Fibroblast of lung (primary cell): Measurements from ENCODE around the gene MAST3. TPM values are rescaled to one million over a fixed set of nuclear protein-coding genes. Genes with fewer than 3 reads are reported as not detected.

Experiments
- DNase-seq, 2 donors: peaks; one replicate each; pipeline versions ENCODE4 v3.0.0 to v3.0.0-alpha.2; 2010; ENCODE audit warnings: low read depth in 2 of 2
- H2AFZ ChIP-seq: 2 replicates; pipeline ENCODE4 v1.5.1; 2012; ENCODE audit warnings: low read length, control low read depth, inconsistent platforms
- H3K27ac ChIP-seq: 2 replicates; pipeline ENCODE4 v1.5.1; 2011; ENCODE audit warnings: low read length, control low read depth; ENCODE audit not compliant: insufficient read depth
- H3K27me3 ChIP-seq: 2 replicates; pipeline ENCODE4 v1.5.1; 2011; ENCODE audit warnings: mild to moderate bottlenecking, low read length; ENCODE audit not compliant: control insufficient read depth, insufficient read depth
- H3K36me3 ChIP-seq: 2 replicates; pipeline ENCODE4 v1.5.1; 2011; ENCODE audit warnings: low read length; ENCODE audit not compliant: control insufficient read depth, insufficient read depth
- H3K4me1 ChIP-seq: 2 replicates; pipeline ENCODE4 v1.5.1; 2011; ENCODE audit warnings: low read length; ENCODE audit not compliant: control insufficient read depth, insufficient read depth; ENCODE audit errors: extremely low read depth
- H3K4me2 ChIP-seq: 2 replicates; pipeline ENCODE4 v1.5.1; 2011; ENCODE audit warnings: low read length, control low read depth; ENCODE audit not compliant: insufficient read depth; ENCODE audit errors: extremely low read depth
- H3K4me3 ChIP-seq, 4 experiments: fragments of 200-600 bp in 1 of 4; sonication (generic) in 1 of 4; replicated peaks in 1 of 4; 2 replicates each; pipeline ENCODE4 v1.5.1; 2011 to 2016; ENCODE audit warnings: low read length in 4 of 4, low read depth in 3 of 4, mild to moderate bottlenecking in 3 of 4, control low read depth in 2 of 4, inconsistent platforms in 1 of 4, mixed read lengths in 1 of 4; ENCODE audit not compliant: insufficient read depth in 1 of 4; ENCODE audit errors: control extremely low read depth in 1 of 4
- H3K79me2 ChIP-seq: 2 replicates; pipeline ENCODE4 v1.5.1; 2012; ENCODE audit warnings: mild to moderate bottlenecking, low read length, inconsistent platforms; ENCODE audit not compliant: control insufficient read depth, insufficient read depth
- H3K9ac ChIP-seq: 2 replicates; pipeline ENCODE4 v1.5.1; 2011; ENCODE audit warnings: mild to moderate bottlenecking, low read length, control low read depth; ENCODE audit not compliant: insufficient read depth
- H3K9me3 ChIP-seq: 2 replicates; pipeline ENCODE4 v1.5.1; 2012; ENCODE audit warnings: low read depth, low read length; ENCODE audit not compliant: control insufficient read depth, insufficient read depth
- H4K20me1 ChIP-seq: 2 replicates; pipeline ENCODE4 v1.5.1; 2011; ENCODE audit warnings: low read length; ENCODE audit not compliant: control insufficient read depth, insufficient read depth; ENCODE audit errors: extremely low read depth
- CTCF ChIP-seq, 2 donors: IDR thresholded peaks in 1 of 2; conservative IDR thresholded peaks in 1 of 2; 1 replicate in 1 of 2; 2 replicates in 1 of 2; pipeline ENCODE4 v1.5.1; 2011 to 2012; ENCODE audit warnings: low read length in 2 of 2, control low read depth in 1 of 2, inconsistent platforms in 1 of 2, low read depth in 1 of 2, mild to moderate bottlenecking in 1 of 2
- EZH2 ChIP-seq: IDR thresholded peaks from 2 replicates; pipeline ENCODE4 v1.5.1; 2012; ENCODE audit warnings: low read length, control low read depth, mild to moderate bottlenecking; ENCODE audit errors: missing control alignments
- polyA plus RNA-seq, 2 donors: library from polyadenylated mRNA; depleted of rRNA in 1 of 2; stranded (reverse) in 1 of 2; unstranded in 1 of 2; fragments of >200 nt; gene quantifications; 2 replicates each; pipeline ENCODE4 v1.2.1, GENCODE V29; 2011 to 2012; ENCODE audit warnings: missing spikeins in 1 of 2
- total RNA-seq: library from RNA; depleted of rRNA; stranded (reverse); fragments of >200 nt; gene quantifications from 2 replicates; pipeline ENCODE4 v1.2.1, GENCODE V29; 2014

Gene MAST3
- total and polyA plus RNA-seq, 2 donors (not counting 1 experiment from before 2014, with no cell fraction given) = 2.0 to 4.1 TPM

DNA sequence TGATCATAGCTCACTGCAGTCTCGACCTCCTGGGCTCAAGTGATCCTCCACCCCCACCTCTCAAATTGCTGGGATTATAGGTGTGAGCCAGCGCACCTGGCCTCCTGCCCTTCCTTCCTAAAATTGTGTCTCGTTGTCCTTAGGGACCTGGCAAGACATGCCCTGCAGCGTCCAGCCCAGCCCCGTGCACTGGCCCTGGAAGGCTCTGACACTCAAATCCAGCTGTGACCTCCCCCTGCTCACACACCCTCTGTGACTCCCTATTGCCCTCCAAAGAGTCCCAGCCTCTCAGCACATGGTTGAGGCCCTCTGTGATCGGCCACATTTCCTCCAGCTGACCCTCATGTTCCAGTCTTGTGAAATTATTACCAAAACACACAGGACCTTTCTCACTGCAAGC, 100.4 kb downstream of the MAST3 start:
- Histone ChIP-seq H3K27me3 (no peaks in the 10 kb centered on the region), H3K36me3 (peaks cover 14% of the 10 kb centered on the region), H3K9me3 (no peaks in the 10 kb centered on the region), H3K4me2 (no peak overlapping the region), H3K79me2 (peaks cover 5% of the 10 kb centered on the region), H2AFZ (no peak overlapping the region), H3K9ac (no peak overlapping the region), H3K4me1 (no peaks in the 10 kb centered on the region), H3K27ac (no peak overlapping the region), H4K20me1 (no peaks in the 10 kb centered on the region), H3K4me3 (no peak overlapping the region)
- no peak for TF ChIP-seq CTCF (conservative IDR thresholded peaks at IDR 0.05 in 1 of 2, IDR thresholded peaks at IDR 0.05 in 1 of 2; ENCODE audit: low read depth in 1 of 2, low read length in 2 of 2)
- no peak for TF ChIP-seq EZH2
- no peak for DNase-seq

GRCh38 chr19:18198374-18198773, 100.8 kb downstream of the MAST3 start:
- H3K9me3 ChIP-seq = no peaks in the 10 kb centered on the region
- no peaks in the 10 kb centered on the region for H4K20me1 ChIP-seq
- H3K36me3 ChIP-seq = peaks cover 14% of the 10 kb centered on the region
- H3K9ac ChIP-seq = no peak overlapping the region
- H3K27me3 ChIP-seq = no peaks in the 10 kb centered on the region
- peaks cover 10% of the 10 kb centered on the region for H3K79me2 ChIP-seq
- H2AFZ ChIP-seq = no peak overlapping the region
- H3K27ac ChIP-seq = no peak overlapping the region
- no peak overlapping the region for H3K4me2 ChIP-seq
- H3K4me3 ChIP-seq = no peak overlapping the region
- TF ChIP-seq CTCF (conservative IDR thresholded peaks at IDR 0.05 in 1 of 2, IDR thresholded peaks at IDR 0.05 in 1 of 2; ENCODE audit: low read depth in 1 of 2, low read length in 2 of 2) (no peak), EZH2 (no peak)
- H3K4me1 ChIP-seq = peaks cover 3% of the 10 kb centered on the region
- no peak for DNase-seq

Other genes with a start within 250 kb of the MAST3 start
- 1.2 and 1.3 TPM in 2 replicates for gene JAK3, start 249.8 kb upstream of the MAST3 start, total RNA-seq
- gene JAK3, start 249.8 kb upstream of the MAST3 start, polyA plus RNA-seq = 0.26 and 1.1 TPM in 2 replicates
- 1,148 and 1,427 TPM in 2 replicates for gene RPL18A, start 237.9 kb upstream of the MAST3 start, total RNA-seq
- gene RPL18A, start 237.9 kb upstream of the MAST3 start, polyA plus RNA-seq = 891 and 971 TPM in 2 replicates
- gene SLC5A5, start 225.8 kb upstream of the MAST3 start, total RNA-seq = not detected in 2 replicates
- not detected in 2 replicates for gene SLC5A5, start 225.8 kb upstream of the MAST3 start, polyA plus RNA-seq
- 31.1 and 37.2 TPM in 2 replicates for gene CCDC124, start 164.8 kb upstream of the MAST3 start, total RNA-seq
- gene CCDC124, start 164.8 kb upstream of the MAST3 start, polyA plus RNA-seq = 44.3 and 54.0 TPM in 2 replicates
- under 0.01 TPM in 2 replicates for gene KCNN1, start 130.7 kb upstream of the MAST3 start, total RNA-seq
- gene KCNN1, start 130.7 kb upstream of the MAST3 start, polyA plus RNA-seq = not detected in 2 replicates
- 3.9 and 9.1 TPM in 2 replicates for gene ARRDC2, start 89.6 kb upstream of the MAST3 start, total RNA-seq
- 2.1 and 3.0 TPM in 2 replicates for gene ARRDC2, start 89.6 kb upstream of the MAST3 start, polyA plus RNA-seq
- under 0.01 and 0.50 TPM in 2 replicates for gene IL12RB1, start 10.8 kb upstream of the MAST3 start, total RNA-seq
- 0.06 and 0.75 TPM in 2 replicates for gene IL12RB1, start 10.8 kb upstream of the MAST3 start, polyA plus RNA-seq
- 10.1 and 11.3 TPM in 2 replicates for gene PIK3R2, start 55.4 kb downstream of the MAST3 start, total RNA-seq
- gene PIK3R2, start 55.4 kb downstream of the MAST3 start, polyA plus RNA-seq = 18.4 and 29.5 TPM in 2 replicates
- 3.1 and 8.8 TPM in 2 replicates for gene IFI30, start 76.0 kb downstream of the MAST3 start, total RNA-seq
- gene IFI30, start 76.0 kb downstream of the MAST3 start, polyA plus RNA-seq = 15.8 and 50.9 TPM in 2 replicates
- gene MPV17L2, start 95.4 kb downstream of the MAST3 start, total RNA-seq = 4.1 and 4.6 TPM in 2 replicates
- gene MPV17L2, start 95.4 kb downstream of the MAST3 start, polyA plus RNA-seq = 9.4 and 16.7 TPM in 2 replicates
- 0.77 and 2.0 TPM in 2 replicates for gene RAB3A, start 106.3 kb downstream of the MAST3 start, total RNA-seq
- gene RAB3A, start 106.3 kb downstream of the MAST3 start, polyA plus RNA-seq = 3.6 and 10.1 TPM in 2 replicates
- 1.3 and 2.0 TPM in 2 replicates for gene PDE4C, start 128.7 kb downstream of the MAST3 start, total RNA-seq
- gene PDE4C, start 128.7 kb downstream of the MAST3 start, polyA plus RNA-seq = 0.09 and 0.35 TPM in 2 replicates
- gene IQCN, start 176.7 kb downstream of the MAST3 start, total RNA-seq = 0.51 and 0.83 TPM in 2 replicates
- gene IQCN, start 176.7 kb downstream of the MAST3 start, polyA plus RNA-seq = 0.27 and 0.79 TPM in 2 replicates
- 149 and 166 TPM in 2 replicates for gene JUND, start 183.8 kb downstream of the MAST3 start, total RNA-seq
- 47.6 and 65.8 TPM in 2 replicates for gene JUND, start 183.8 kb downstream of the MAST3 start, polyA plus RNA-seq
- gene LSM4, start 225.3 kb downstream of the MAST3 start, total RNA-seq = 70.9 and 124 TPM in 2 replicates
- gene LSM4, start 225.3 kb downstream of the MAST3 start, polyA plus RNA-seq = 50.9 and 97.2 TPM in 2 replicates
- gene PGPEP1, start 242.8 kb downstream of the MAST3 start, total RNA-seq = 63.9 and 78.8 TPM in 2 replicates
- gene PGPEP1, start 242.8 kb downstream of the MAST3 start, polyA plus RNA-seq = 17.0 and 25.4 TPM in 2 replicates